Measurements from ENCODE around the gene PID1. TPM values are rescaled to one million over a fixed set of nuclear protein-coding genes. Genes with fewer than 3 reads are reported as not detected.

PID1 gene
- total RNA-seq, 2 donors from 2014 or later, result not detected

DNA sequence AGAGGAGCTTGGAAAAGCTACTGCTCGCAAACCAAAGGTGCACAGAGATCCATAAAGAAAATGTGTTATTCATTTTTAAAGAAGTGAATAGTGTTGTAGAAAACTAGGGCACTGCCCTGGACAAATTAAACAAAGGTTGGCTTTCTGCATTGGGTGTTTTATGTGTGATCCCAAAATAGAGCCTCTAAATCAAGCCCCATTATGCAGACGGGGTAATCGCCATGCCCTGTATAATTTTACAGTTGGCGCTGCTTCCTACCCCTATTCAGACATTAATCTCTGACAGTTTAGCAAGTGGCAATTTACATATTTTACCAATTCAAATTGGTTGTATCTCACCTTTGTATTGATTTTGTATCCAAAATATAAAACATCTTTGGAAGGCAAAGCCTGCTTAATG, 109.1 kb downstream of the PID1 start:
- Mint-ChIP-seq H3K4me1 (ENCODE audit: low read depth in 2 of 2) (no peaks in the 10 kb centered on the region), H3K9me3 (peaks cover 4% of the 10 kb centered on the region), H3K4me3 (no peak overlapping the region), H3K27ac (no peak overlapping the region), H3K36me3 (no peaks in the 10 kb centered on the region), H3K27me3 (no peaks in the 10 kb centered on the region)
- DNase-seq (ENCODE audit: low spot score) (no peak), ATAC-seq (no peak)

DNA sequence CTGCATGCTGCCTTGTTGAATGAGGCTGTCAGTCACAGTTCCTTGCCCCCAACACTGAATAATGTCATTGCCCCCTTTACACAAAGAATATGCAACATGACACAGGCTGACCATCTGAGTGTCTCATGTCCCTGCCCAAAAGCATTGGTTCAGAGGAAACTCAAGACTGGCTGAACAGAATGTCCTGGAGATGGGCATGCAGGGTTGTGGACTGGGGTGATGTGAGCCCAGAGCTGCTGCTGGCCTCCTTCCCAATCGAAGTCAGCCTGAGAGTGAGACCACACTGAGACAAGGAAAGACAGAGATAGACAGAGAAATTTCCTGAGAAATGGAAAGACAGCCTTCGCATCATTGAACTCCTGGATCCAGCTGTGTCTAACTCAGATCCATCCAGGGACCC, 110.1 kb downstream of the PID1 start:
- Mint-ChIP-seq H3K27me3 (no peaks in the 10 kb centered on the region), H3K36me3 (no peaks in the 10 kb centered on the region), H3K4me1 (ENCODE audit: low read depth in 2 of 2) (no peaks in the 10 kb centered on the region), H3K9me3 (peaks cover 4% of the 10 kb centered on the region), H3K4me3 (no peak overlapping the region), H3K27ac (no peak overlapping the region)
- ATAC-seq (no peak), DNase-seq (ENCODE audit: low spot score) (no peak)

DNA sequence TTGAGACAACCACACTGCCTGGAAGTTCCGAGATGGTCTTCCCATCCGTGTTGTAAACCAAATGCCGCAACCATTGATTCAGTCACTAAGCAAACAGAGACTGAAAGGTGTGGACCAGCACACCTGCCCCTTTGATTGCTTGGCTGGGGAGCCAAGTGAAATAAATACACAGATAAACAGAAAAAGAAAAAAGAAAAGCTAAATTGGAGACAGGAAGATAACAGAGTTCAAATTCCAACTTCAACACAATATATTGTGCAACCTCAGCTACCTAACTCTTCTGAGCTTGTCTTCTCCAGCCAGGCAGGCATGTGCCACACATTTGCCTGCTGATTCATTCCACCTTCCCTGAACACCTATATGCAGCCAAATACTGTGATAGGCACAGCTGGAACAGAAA, 110.9 kb downstream of the PID1 start:
- DNase-seq (ENCODE audit: low spot score) (no peak), ATAC-seq (no peak)
- Mint-ChIP-seq H3K36me3 (no peaks in the 10 kb centered on the region), H3K4me3 (no peak overlapping the region), H3K9me3 (peaks cover 4% of the 10 kb centered on the region), H3K4me1 (ENCODE audit: low read depth in 2 of 2) (no peaks in the 10 kb centered on the region), H3K27me3 (no peaks in the 10 kb centered on the region), H3K27ac (no peak overlapping the region)

DNA sequence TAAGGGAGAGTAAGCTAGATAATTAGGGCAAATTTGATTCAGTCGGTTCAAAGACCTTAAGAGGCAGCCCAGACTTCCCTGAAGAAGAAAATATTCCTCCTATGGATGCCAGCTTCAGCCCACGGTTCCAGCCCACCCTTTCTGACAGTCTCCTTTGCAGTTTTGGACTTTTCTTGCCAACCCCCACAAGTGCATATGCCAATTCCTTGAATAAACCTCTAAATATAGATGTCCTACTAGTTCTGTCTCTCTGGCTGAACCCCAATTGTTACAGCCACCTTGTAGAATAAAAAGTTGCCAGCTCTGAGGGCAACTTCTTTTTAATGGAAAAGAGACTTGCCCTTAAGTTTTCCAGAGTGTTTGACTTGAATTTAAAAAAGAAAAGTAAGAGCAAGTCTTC, 111.7 kb downstream of the PID1 start:
- Mint-ChIP-seq H3K4me3 (no peak overlapping the region), H3K36me3 (no peaks in the 10 kb centered on the region), H3K4me1 (ENCODE audit: low read depth in 2 of 2) (no peaks in the 10 kb centered on the region), H3K27ac (no peak overlapping the region), H3K27me3 (no peaks in the 10 kb centered on the region), H3K9me3 (peaks cover under 1% of the 10 kb centered on the region)
- ATAC-seq (no peak), DNase-seq (ENCODE audit: low spot score) (no peak)

DNA sequence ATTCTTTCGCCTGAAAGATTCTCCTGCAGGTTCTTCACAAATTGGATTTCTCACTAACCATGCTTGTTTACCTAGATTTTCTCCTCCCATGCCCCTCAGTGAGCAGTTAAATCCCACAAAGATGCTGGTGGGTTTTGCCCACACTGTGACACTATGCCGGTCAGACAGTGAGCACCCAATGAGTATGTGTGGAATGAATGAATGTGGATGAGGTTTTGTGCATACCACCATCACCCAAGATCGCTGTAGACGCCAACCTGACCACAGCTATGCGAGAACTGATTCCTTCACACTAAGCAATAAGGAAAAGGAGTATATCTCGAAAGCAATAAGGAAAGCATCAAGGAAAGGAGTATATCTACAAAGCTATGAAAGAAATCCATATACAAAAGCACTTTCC, 116.7 kb downstream of the PID1 start:
- H3K27me3 Mint-ChIP-seq, result no peaks in the 10 kb centered on the region
- ATAC-seq (no peak), DNase-seq (ENCODE audit: low spot score) (no peak)
- H3K4me1 Mint-ChIP-seq (ENCODE audit: low read depth in 2 of 2), result no peaks in the 10 kb centered on the region
- no peak overlapping the region for H3K4me3 Mint-ChIP-seq
- H3K27ac Mint-ChIP-seq, result no peak overlapping the region
- no peaks in the 10 kb centered on the region for H3K9me3 Mint-ChIP-seq
- no peaks in the 10 kb centered on the region for H3K36me3 Mint-ChIP-seq

DNA sequence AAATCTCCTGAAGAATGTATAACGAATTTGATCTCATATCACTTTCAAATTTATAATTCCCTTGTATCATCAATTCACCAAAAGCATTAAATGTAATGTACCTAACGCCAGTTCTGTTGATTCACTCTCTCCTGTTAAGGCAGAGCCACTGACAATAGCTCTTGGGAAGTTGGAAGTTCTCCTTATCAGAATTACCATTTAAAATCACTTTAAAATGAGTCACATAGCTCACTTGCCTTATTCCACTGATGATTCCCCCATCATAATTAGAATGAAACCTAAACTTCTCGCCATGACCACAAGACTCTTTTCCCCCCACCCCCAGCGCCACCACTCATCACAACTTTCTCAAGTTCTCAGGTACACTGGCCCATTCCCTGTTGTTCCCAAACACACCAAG, 117.1 kb downstream of the PID1 start:
- H3K4me3 Mint-ChIP-seq, result no peak overlapping the region
- H3K9me3 Mint-ChIP-seq, result no peaks in the 10 kb centered on the region
- H3K27me3 Mint-ChIP-seq, result no peaks in the 10 kb centered on the region
- DNase-seq (ENCODE audit: low spot score), result no peak
- H3K36me3 Mint-ChIP-seq, result no peaks in the 10 kb centered on the region
- no peaks in the 10 kb centered on the region for H3K4me1 Mint-ChIP-seq (ENCODE audit: low read depth in 2 of 2)
- ATAC-seq, result no peak
- H3K27ac Mint-ChIP-seq, result no peak overlapping the region

DNA sequence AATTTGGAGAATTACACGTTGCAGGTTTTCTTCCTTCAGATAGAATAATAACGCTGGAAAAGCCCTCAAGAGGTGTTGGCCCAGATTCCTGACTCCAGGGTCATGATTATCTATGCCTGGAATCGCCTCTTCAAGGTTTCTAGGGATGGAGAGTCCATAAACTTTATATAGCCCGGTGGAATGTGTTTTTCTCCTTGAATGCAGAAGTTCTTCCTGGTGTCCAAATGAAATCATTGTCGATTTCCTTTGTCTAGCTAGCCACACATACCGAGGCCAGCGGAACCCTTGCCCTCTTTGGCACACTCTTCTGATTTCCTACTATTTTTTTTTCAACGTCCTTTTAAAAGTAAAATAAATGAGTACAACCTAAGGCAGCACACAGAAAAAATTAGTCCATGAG, 117.8 kb downstream of the PID1 start:
- Mint-ChIP-seq H3K36me3 (no peaks in the 10 kb centered on the region), H3K27me3 (no peaks in the 10 kb centered on the region), H3K4me1 (ENCODE audit: low read depth in 2 of 2) (no peaks in the 10 kb centered on the region), H3K9me3 (no peaks in the 10 kb centered on the region), H3K4me3 (no peak overlapping the region), H3K27ac (no peak overlapping the region)
- ATAC-seq (no peak), DNase-seq (ENCODE audit: low spot score) (no peak)

DNA sequence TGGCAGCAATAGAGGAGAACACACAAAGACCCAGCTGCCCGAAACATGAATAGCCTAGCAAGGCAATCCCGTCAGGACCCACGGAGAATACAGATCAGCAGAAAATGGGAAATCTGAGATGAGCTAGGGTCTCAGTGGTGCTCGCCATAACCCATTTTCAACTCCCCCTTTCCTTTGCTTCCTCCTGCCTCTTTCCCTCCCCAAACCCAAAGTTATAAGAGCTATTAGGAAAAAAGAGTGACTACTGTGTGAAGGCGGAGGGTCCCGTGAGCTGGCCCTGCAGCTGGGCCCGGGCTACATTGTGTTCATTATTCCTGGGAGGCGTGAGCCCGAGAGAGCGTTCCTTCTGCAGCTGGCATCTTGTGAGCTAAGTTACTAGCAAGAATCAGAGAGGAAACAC, 118.4 kb downstream of the PID1 start:
- ATAC-seq (no peak), DNase-seq (ENCODE audit: low spot score) (no peak)
- Mint-ChIP-seq H3K27me3 (no peaks in the 10 kb centered on the region), H3K4me1 (ENCODE audit: low read depth in 2 of 2) (no peaks in the 10 kb centered on the region), H3K36me3 (no peaks in the 10 kb centered on the region), H3K4me3 (no peak overlapping the region), H3K27ac (no peak overlapping the region), H3K9me3 (no peaks in the 10 kb centered on the region)

DNA sequence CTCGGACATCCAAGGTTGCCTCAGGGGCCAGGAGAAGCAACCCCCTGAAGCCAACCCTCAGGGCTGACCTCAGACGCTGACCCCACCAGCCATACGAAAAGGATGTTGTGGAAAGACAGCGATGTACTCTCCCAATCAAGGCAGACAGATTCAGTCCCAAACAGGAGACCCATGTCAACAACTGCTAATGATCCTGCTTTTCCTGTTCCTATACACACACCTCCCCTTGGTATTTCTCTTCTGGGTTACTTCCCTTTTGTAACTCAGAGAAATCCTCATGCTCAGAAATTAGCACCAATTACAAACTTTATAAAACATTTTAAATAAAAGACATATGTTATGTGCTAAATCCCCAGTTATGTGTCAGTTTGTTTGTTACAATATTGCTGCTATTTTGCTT, 120.8 kb downstream of the PID1 start:
- Mint-ChIP-seq H3K27me3 (no peaks in the 10 kb centered on the region), H3K4me1 (ENCODE audit: low read depth in 2 of 2) (no peaks in the 10 kb centered on the region), H3K9me3 (peaks cover 3% of the 10 kb centered on the region), H3K4me3 (no peak overlapping the region), H3K27ac (no peak overlapping the region), H3K36me3 (no peaks in the 10 kb centered on the region)
- ATAC-seq, result no peak
- no peak for DNase-seq (ENCODE audit: low spot score)

DNA sequence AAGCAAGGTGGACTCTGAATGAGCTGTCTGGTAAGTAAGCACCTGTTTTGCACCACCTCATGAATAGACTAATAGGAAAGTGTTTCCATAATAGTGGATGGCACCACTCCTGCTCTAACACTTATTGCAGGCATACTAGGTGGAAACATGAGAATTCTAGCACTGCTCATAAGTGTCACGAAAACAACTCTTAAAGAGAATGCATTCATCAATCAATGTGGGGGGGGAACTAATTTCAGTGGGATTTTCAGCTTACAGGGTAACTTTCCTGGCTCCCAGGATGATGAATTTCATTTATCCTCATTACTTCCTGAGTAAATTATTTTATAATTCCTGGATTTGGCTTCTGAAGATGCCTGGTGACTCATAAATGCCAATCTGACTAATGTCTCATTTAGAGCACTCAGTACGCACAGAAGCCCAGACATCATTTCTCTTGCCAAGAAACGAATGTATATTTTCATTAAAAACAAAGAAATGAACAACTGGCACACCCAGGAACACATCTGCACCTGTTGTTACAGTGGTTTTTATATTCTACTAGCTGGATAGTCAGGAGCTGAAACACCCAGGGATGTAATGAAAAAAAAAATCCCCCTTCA, 129.6 kb downstream of the PID1 start:
- no peak for DNase-seq (ENCODE audit: low spot score)
- no peak overlapping the region for H3K4me3 Mint-ChIP-seq

DNA sequence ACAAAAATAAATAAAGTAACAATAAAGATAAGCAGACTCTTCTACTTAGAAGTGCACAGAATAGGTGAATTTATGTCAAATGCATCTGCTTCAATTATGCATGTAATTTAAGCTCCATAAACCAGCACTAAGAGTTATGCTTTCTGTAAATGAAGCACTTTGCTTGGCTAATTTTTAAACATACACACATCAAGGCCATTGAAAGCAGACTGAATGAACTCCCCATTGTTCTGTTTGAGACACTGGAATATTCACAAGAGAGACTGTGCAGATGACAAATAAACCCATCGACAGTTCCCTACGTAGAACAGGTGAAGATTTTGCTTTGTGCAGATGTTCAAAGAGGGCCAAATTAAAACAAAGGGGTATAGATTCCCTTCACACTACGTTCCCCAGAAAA, 133.4 kb downstream of the PID1 start:
- ATAC-seq, result no peak

More for the DNA sequence above, 129.6 kb downstream of the PID1 start:
- no peaks in the 10 kb centered on the region for H3K27me3 Mint-ChIP-seq
- H3K9me3 Mint-ChIP-seq, result peaks cover 8% of the 10 kb centered on the region
- no peaks in the 10 kb centered on the region for H3K4me1 Mint-ChIP-seq (ENCODE audit: low read depth in 2 of 2)
- H3K36me3 Mint-ChIP-seq, result no peaks in the 10 kb centered on the region
- H3K27ac Mint-ChIP-seq, result no peak overlapping the region
- ATAC-seq, result no peak

DNA sequence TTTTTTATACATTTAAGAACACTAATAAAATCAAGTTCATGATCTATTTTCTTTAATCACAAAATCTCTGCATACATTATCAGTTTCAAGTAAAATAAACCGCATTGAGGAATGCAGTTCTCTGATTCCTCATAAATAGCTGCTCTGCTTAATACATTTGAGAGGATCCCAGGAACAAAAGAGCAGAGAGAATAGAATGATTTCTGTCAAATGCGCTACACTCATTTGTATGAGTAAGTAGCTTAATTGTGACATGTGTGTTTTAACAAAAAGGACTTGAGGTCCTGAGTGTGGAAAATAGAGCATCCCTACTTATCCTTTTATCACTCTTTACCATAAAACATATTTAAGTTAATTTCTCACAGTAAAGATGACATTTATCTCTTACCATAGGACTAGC, 134.0 kb downstream of the PID1 start:
- no peak for ATAC-seq
- Mint-ChIP-seq H3K36me3 (no peaks in the 10 kb centered on the region), H3K9me3 (peaks cover 6% of the 10 kb centered on the region), H3K27me3 (no peaks in the 10 kb centered on the region), H3K4me3 (no peak overlapping the region), H3K4me1 (ENCODE audit: low read depth in 2 of 2) (no peaks in the 10 kb centered on the region), H3K27ac (no peak overlapping the region)
- DNase-seq (ENCODE audit: low spot score), result no peak

More for the DNA sequence above, 133.4 kb downstream of the PID1 start:
- Mint-ChIP-seq H3K27ac (no peak overlapping the region), H3K4me3 (no peak overlapping the region), H3K27me3 (no peaks in the 10 kb centered on the region), H3K36me3 (no peaks in the 10 kb centered on the region), H3K9me3 (peaks cover 6% of the 10 kb centered on the region), H3K4me1 (ENCODE audit: low read depth in 2 of 2) (no peaks in the 10 kb centered on the region)
- no peak for DNase-seq (ENCODE audit: low spot score)

DNA sequence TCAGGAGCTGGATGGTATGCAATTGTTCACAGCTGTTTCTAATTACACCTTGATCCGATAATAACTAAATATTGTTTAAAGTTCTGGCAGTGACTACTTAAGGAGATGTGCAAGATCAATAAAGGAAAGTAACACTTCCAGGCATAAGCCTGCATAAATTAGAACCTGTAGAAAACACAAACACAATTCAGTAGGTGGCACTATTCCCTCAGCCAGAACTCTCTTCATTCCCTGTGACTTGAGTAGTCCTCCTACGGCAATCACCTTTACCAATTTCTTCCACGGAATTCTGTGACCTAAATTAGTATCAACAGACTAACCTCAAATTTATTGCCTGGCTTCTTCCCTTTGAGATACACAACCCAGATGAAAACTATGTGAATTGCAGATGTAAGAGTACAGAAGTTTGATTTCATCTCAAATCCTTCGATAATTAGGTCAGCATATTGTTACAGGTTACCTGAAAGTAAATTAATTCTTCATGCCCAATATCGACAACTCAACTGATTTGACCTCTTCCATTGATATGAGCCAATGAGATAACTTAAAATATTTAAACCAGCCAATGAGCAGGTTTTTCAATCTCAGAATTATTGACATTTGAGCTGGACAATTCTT, 137.8 kb downstream of the PID1 start:
- no peaks in the 10 kb centered on the region for H3K4me1 Mint-ChIP-seq (ENCODE audit: low read depth in 2 of 2)
- H3K36me3 Mint-ChIP-seq, result no peaks in the 10 kb centered on the region
- ATAC-seq (no peak), DNase-seq (ENCODE audit: low spot score) (no peak)
- H3K9me3 Mint-ChIP-seq, result peaks cover 9% of the 10 kb centered on the region
- no peak overlapping the region for H3K4me3 Mint-ChIP-seq
- H3K27me3 Mint-ChIP-seq, result no peaks in the 10 kb centered on the region
- H3K27ac Mint-ChIP-seq, result no peak overlapping the region

DNA sequence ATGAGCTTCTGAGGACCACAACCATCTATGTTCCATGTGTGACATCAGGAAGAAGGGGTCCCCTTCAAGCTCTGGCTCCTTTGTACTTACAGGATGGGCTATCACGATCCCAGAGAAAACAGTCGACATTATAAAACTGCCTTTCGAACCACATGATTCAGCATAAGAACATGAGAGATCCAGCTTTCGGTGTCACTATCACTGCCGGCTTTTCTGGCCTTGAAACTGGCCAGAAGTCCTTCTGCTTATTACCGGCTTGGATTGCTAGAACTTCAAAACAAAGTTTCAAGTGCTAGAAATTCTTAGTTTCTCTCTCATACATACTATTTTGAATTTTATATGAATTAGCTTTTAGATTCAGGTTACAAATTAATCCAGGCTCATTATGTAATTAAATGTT, 138.9 kb downstream of the PID1 start:
- no peak overlapping the region for H3K4me3 Mint-ChIP-seq
- ATAC-seq (no peak), DNase-seq (ENCODE audit: low spot score) (no peak)
- no peaks in the 10 kb centered on the region for H3K36me3 Mint-ChIP-seq
- no peaks in the 10 kb centered on the region for H3K4me1 Mint-ChIP-seq (ENCODE audit: low read depth in 2 of 2)
- H3K9me3 Mint-ChIP-seq, result peaks cover 9% of the 10 kb centered on the region
- H3K27me3 Mint-ChIP-seq, result no peaks in the 10 kb centered on the region
- no peak overlapping the region for H3K27ac Mint-ChIP-seq

DNA sequence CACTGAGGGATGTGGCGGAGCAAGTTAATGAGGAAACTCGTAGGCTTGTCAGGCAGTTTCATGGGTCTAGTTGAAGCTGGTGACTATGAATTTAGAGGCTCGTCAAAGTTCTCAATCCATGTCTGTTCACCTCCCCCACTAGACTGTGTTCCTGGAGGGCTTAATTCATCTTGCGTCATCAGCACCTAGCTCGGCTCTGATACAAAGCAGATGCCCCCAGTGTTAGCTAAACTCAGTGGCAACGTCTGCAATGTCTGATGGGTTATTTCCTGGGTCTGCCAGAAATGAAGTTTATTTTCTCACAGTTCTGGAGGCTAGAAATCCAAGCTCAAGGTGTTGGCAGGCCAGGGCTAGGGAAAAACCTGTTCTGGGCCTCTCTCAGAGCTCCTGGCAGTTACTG, 140.6 kb downstream of the PID1 start:
- no peak overlapping the region for H3K27ac Mint-ChIP-seq
- DNase-seq (ENCODE audit: low spot score) (no peak), ATAC-seq (no peak)
- H3K4me3 Mint-ChIP-seq, result no peak overlapping the region
- peaks cover 16% of the 10 kb centered on the region for H3K9me3 Mint-ChIP-seq
- no peaks in the 10 kb centered on the region for H3K36me3 Mint-ChIP-seq
- no peaks in the 10 kb centered on the region for H3K4me1 Mint-ChIP-seq (ENCODE audit: low read depth in 2 of 2)
- H3K27me3 Mint-ChIP-seq, result no peaks in the 10 kb centered on the region

All from natural killer cell treated with Interleukin-12 subunit alpha and Interleukin-12 subunit beta and Interleukin-15 and Interleukin-18, amount 100 ng/mL, for 72 hours (primary cell).